Stimulated activated CD8-positive, alpha-beta memory T cell treated with anti-CD3 and anti-CD28 coated beads, Interleukin-15, amount 100 ng/mL, for 48 hours (primary cell): ENCODE data around the gene SPOCK3.
"Not testable (repeated sequence)": the region's sequence is repeated elsewhere in the genome, so short reads cannot be mapped to it uniquely, and the experiment has no call there.

ENCODE experiments used
- DNase-seq, 2 donors: peaks; one replicate each; pipeline ENCODE4 v3.0.0-alpha.2; 2020; ENCODE audit warnings: low read depth in 2 of 2

Gene SPOCK3

GRCh38 chr4:167234316-167234881 is at the start of gene SPOCK3:
TSS of gene SPOCK3 (minus strand) at chr4:167234494.
- no peak for DNase-seq

- DNase-seq, result no peak
Measured at GRCh38 chr4:167282171-167282864, 48.0 kb upstream of the SPOCK3 start.

GRCh38 chr4:167281545-167281944 is 47.3 kb upstream of the SPOCK3 start:
- not testable (repeated sequence) for DNase-seq

- DNase-seq, result no peak
Measured at GRCh38 chr4:167274351-167274750, 40.1 kb upstream of the SPOCK3 start.

- DNase-seq, result no peak
Measured at GRCh38 chr4:167265231-167265630, 30.9 kb upstream of the SPOCK3 start.

GRCh38 chr4:167248271-167248670 is 14.0 kb upstream of the SPOCK3 start:
- DNase-seq, result no peak

- no peak for DNase-seq
Measured at GRCh38 chr4:167239627-167240026, 5.3 kb upstream of the SPOCK3 start.

- DNase-seq, result no peak
Measured at GRCh38 chr4:167238226-167238625, 3.9 kb upstream of the SPOCK3 start.

- no peak for DNase-seq
Measured at GRCh38 chr4:167233685-167234315, 494 bp downstream of the SPOCK3 start.

- no peak for DNase-seq
Measured at GRCh38 chr4:167232805-167233684, 1.2 kb downstream of the SPOCK3 start.

- DNase-seq, result no peak
Measured at GRCh38 chr4:167230744-167231143, 3.5 kb downstream of the SPOCK3 start.

- DNase-seq, result no peak
Measured at GRCh38 chr4:167222099-167222498, 12.2 kb downstream of the SPOCK3 start.

- no peak for DNase-seq
Measured at GRCh38 chr4:167221084-167221483, 13.2 kb downstream of the SPOCK3 start.

- DNase-seq, result no peak
Measured at GRCh38 chr4:167218022-167218608, 16.2 kb downstream of the SPOCK3 start.

GRCh38 chr4:167216783-167217182 is 17.5 kb downstream of the SPOCK3 start:
- DNase-seq, result no peak

GRCh38 chr4:167210166-167210565 is 24.1 kb downstream of the SPOCK3 start:
- DNase-seq, result no peak

GRCh38 chr4:167196344-167197012 is 37.8 kb downstream of the SPOCK3 start:
- DNase-seq, result no peak

- DNase-seq, result no peak
Measured at GRCh38 chr4:167190379-167190778, 43.9 kb downstream of the SPOCK3 start.

GRCh38 chr4:167185465-167185864 is 48.8 kb downstream of the SPOCK3 start:
- DNase-seq, result no peak

- no peak for DNase-seq
Measured at GRCh38 chr4:167183036-167183435, 51.3 kb downstream of the SPOCK3 start.

GRCh38 chr4:167177925-167178324 is 56.4 kb downstream of the SPOCK3 start:
- DNase-seq, result no peak
